GM10266 (cell line): ENCODE results near the gene SLC9A2.

Experiments
- DNase-seq: peaks from one replicate; pipeline ENCODE4 v3.0.0; 2012; ENCODE audit errors: extremely low spot score
- CTCF ChIP-seq: IDR thresholded peaks from 2 replicates; pipeline ENCODE4 v1.5.1; 2012; ENCODE audit warnings: mild to moderate bottlenecking, low read depth; ENCODE audit not compliant: control insufficient read depth, insufficient read depth; ENCODE audit errors: missing control alignments

SLC9A2 gene

GRCh38 chr2:102686479-102687439 lies 67.4 kb downstream of the SLC9A2 start:
- DNase-seq, result no peak
- TF ChIP-seq CTCF, result no peak

- no peak for DNase-seq
- TF ChIP-seq CTCF, result no peak
Observed at GRCh38 chr2:102690012-102690411, 70.7 kb downstream of the SLC9A2 start.

- TF ChIP-seq CTCF, result no peak
- DNase-seq, result no peak
Observed at GRCh38 chr2:102696463-102696862, 77.1 kb downstream of the SLC9A2 start.

GRCh38 chr2:102698369-102699111 lies 79.2 kb downstream of the SLC9A2 start:
- TF ChIP-seq CTCF, result no peak
- no peak for DNase-seq

GRCh38 chr2:102703305-102703704 lies 84.0 kb downstream of the SLC9A2 start:
- TF ChIP-seq CTCF, result no peak
- no peak for DNase-seq

GRCh38 chr2:102703748-102704147 lies 84.4 kb downstream of the SLC9A2 start:
- DNase-seq, result peak; percentile 24
- TF ChIP-seq CTCF, result peak; percentile 31
